NT2/D1 (cell line): Measurements from ENCODE around the gene EMP2.

ENCODE experiments used
- DNase-seq: peaks from one replicate; pipeline ENCODE4 v3.0.0-alpha.2; 2011; ENCODE audit warnings: low read depth, low spot score
- H3K27me3 ChIP-seq: 2 replicates; pipeline ENCODE4 v1.6.0; 2011; ENCODE audit warnings: mild to moderate bottlenecking; ENCODE audit not compliant: insufficient read length, insufficient read depth
- H3K36me3 ChIP-seq: 2 replicates; pipeline ENCODE4 v1.6.1; 2011; ENCODE audit warnings: mild to moderate bottlenecking, low read length, mixed read lengths; ENCODE audit not compliant: insufficient read depth, insufficient read length
- H3K4me1 ChIP-seq: 2 replicates; pipeline ENCODE4 v1.5.1; 2011; ENCODE audit not compliant: insufficient read depth, insufficient read length
- H3K4me3 ChIP-seq: 2 replicates; pipeline ENCODE4 v1.5.1; 2011; ENCODE audit warnings: low read depth; ENCODE audit not compliant: insufficient read length
- H3K9ac ChIP-seq: 2 replicates; pipeline ENCODE4 v1.6.0; 2011; ENCODE audit warnings: low read depth; ENCODE audit not compliant: insufficient read length
- H3K9me3 ChIP-seq: 2 replicates; pipeline ENCODE4 v1.5.1; 2011; ENCODE audit warnings: mild to moderate bottlenecking, low read length; ENCODE audit not compliant: insufficient read depth
- SUZ12 ChIP-seq: IDR thresholded peaks from 2 replicates; pipeline ENCODE4 v1.6.1; 2011; ENCODE audit not compliant: insufficient read length, insufficient read depth; ENCODE audit errors: extremely low read depth
- YY1 ChIP-seq: IDR thresholded peaks from 2 replicates; pipeline ENCODE4 v1.6.1; 2011; ENCODE audit not compliant: insufficient read length, insufficient read depth
- ZNF274 ChIP-seq: IDR thresholded peaks from 2 replicates; pipeline ENCODE4 v1.6.1; 2011; ENCODE audit warnings: mild to moderate bottlenecking, low read depth, low read length

EMP2 gene

GRCh38 chr16:10620120-10620519 is 39.7 kb upstream of the EMP2 start:
- peaks cover 22% of the 10 kb centered on the region for H3K4me1 ChIP-seq
- no peaks in the 10 kb centered on the region for H3K9me3 ChIP-seq
- no peak overlapping the region for H3K9ac ChIP-seq
- TF ChIP-seq ZNF274, result no peak
- TF ChIP-seq SUZ12, result no peak
- TF ChIP-seq YY1, result no peak
- no peaks in the 10 kb centered on the region for H3K27me3 ChIP-seq
- no peak for DNase-seq
- no peak overlapping the region for H3K4me3 ChIP-seq
- no peaks in the 10 kb centered on the region for H3K36me3 ChIP-seq

- no peaks in the 10 kb centered on the region for H3K9me3 ChIP-seq
- peak overlapping the region; percentile 6 for H3K4me3 ChIP-seq
- H3K36me3 ChIP-seq, result no peaks in the 10 kb centered on the region
- peaks cover 22% of the 10 kb centered on the region for H3K4me1 ChIP-seq
- no peak overlapping the region for H3K9ac ChIP-seq
- no peak for TF ChIP-seq YY1
- TF ChIP-seq SUZ12, result no peak
- TF ChIP-seq ZNF274, result no peak
- H3K27me3 ChIP-seq, result no peaks in the 10 kb centered on the region
- no peak for DNase-seq
Observed at GRCh38 chr16:10619271-10619849, 39.0 kb upstream of the EMP2 start.

GRCh38 chr16:10618710-10619209 is 38.4 kb upstream of the EMP2 start:
- no peaks in the 10 kb centered on the region for H3K9me3 ChIP-seq
- H3K27me3 ChIP-seq, result no peaks in the 10 kb centered on the region
- H3K4me3 ChIP-seq, result no peak overlapping the region
- TF ChIP-seq YY1 (no peak), SUZ12 (no peak), ZNF274 (no peak)
- H3K9ac ChIP-seq, result peak overlapping the region; percentile 12
- H3K4me1 ChIP-seq, result peaks cover 23% of the 10 kb centered on the region
- DNase-seq, result no peak
- no peaks in the 10 kb centered on the region for H3K36me3 ChIP-seq

- no peaks in the 10 kb centered on the region for H3K27me3 ChIP-seq
- no peak for TF ChIP-seq YY1
- no peak for TF ChIP-seq SUZ12
- TF ChIP-seq ZNF274, result no peak
Observed at GRCh38 chr16:10617662-10618420, 37.4 kb upstream of the EMP2 start.

GRCh38 chr16:10616756-10617640 is 36.6 kb upstream of the EMP2 start:
- peak overlapping the region; percentile 22 for H3K9ac ChIP-seq
- no peaks in the 10 kb centered on the region for H3K9me3 ChIP-seq
- no peaks in the 10 kb centered on the region for H3K27me3 ChIP-seq
- TF ChIP-seq YY1 (no peak), ZNF274 (no peak), SUZ12 (no peak)
- DNase-seq, result peak; percentile 33
- no peaks in the 10 kb centered on the region for H3K36me3 ChIP-seq
- no peak overlapping the region for H3K4me3 ChIP-seq
- peaks cover 23% of the 10 kb centered on the region for H3K4me1 ChIP-seq

More at GRCh38 chr16:10617662-10618420, 37.4 kb upstream of the EMP2 start:
- no peaks in the 10 kb centered on the region for H3K36me3 ChIP-seq
- DNase-seq, result no peak
- H3K9ac ChIP-seq, result peak overlapping the region; percentile 17
- no peak overlapping the region for H3K4me3 ChIP-seq
- H3K9me3 ChIP-seq, result no peaks in the 10 kb centered on the region
- peaks cover 26% of the 10 kb centered on the region for H3K4me1 ChIP-seq

- no peak overlapping the region for H3K4me3 ChIP-seq
- peak overlapping the region; percentile 22 for H3K9ac ChIP-seq
- TF ChIP-seq YY1 (no peak), ZNF274 (no peak), SUZ12 (no peak)
- no peaks in the 10 kb centered on the region for H3K36me3 ChIP-seq
- peaks cover 23% of the 10 kb centered on the region for H3K4me1 ChIP-seq
- H3K27me3 ChIP-seq, result no peaks in the 10 kb centered on the region
- no peaks in the 10 kb centered on the region for H3K9me3 ChIP-seq
- DNase-seq, result no peak
Observed at GRCh38 chr16:10616419-10616755, 36.0 kb upstream of the EMP2 start.

GRCh38 chr16:10614685-10615084 is 34.3 kb upstream of the EMP2 start:
- Histone ChIP-seq H3K27me3 (no peaks in the 10 kb centered on the region), H3K4me1 (peaks cover 23% of the 10 kb centered on the region), H3K9ac (no peak overlapping the region), H3K36me3 (no peaks in the 10 kb centered on the region), H3K9me3 (no peaks in the 10 kb centered on the region), H3K4me3 (no peak overlapping the region)
- DNase-seq, result no peak
- TF ChIP-seq YY1, result no peak
